Adipocyte (in vitro differentiated cells): Measurements from ENCODE around the gene TENM4.
A peak's percentile ranks its signal among the peaks of the same experiment; 100 is the strongest.

Source experiments
- DNase-seq: peaks from one replicate; pipeline ENCODE4 v3.0.0-alpha.2; 2015; ENCODE audit warnings: low read depth
- H3K27me3 ChIP-seq: replicated peaks from 2 replicates; pipeline ENCODE4 v1.7.0; 2013; ENCODE audit warnings: mild to moderate bottlenecking, low read length, moderate library complexity; ENCODE audit not compliant: control insufficient read depth, insufficient read depth
- H3K36me3 ChIP-seq: 2 replicates; pipeline ENCODE4 v1.7.0; 2013; ENCODE audit warnings: low read length, mild to moderate bottlenecking, moderate library complexity; ENCODE audit not compliant: control insufficient read depth, insufficient read depth, severe bottlenecking
- H3K4me1 ChIP-seq: 2 replicates; pipeline ENCODE4 v1.7.0; 2013; ENCODE audit warnings: mild to moderate bottlenecking, low read length, moderate library complexity; ENCODE audit not compliant: control insufficient read depth, insufficient read depth
- H3K4me3 ChIP-seq: 2 replicates; pipeline ENCODE4 v1.7.0; 2013; ENCODE audit warnings: mild to moderate bottlenecking, low read length, moderate library complexity
- H3K9ac ChIP-seq: 2 replicates; pipeline ENCODE4 v1.7.0; 2013; ENCODE audit warnings: mild to moderate bottlenecking, low read length, moderate library complexity
- H3K9me3 ChIP-seq: 2 replicates; pipeline ENCODE4 v1.7.0; 2013; ENCODE audit warnings: mild to moderate bottlenecking, low read length, moderate library complexity; ENCODE audit not compliant: control insufficient read depth

The TENM4 gene

GRCh38 chr11:79007771-79008402 is 432.9 kb downstream of the TENM4 start:
- H3K27me3 ChIP-seq, result no peaks in the 10 kb centered on the region
- no peaks in the 10 kb centered on the region for H3K4me1 ChIP-seq
- peaks cover 17% of the 10 kb centered on the region for H3K9me3 ChIP-seq
- H3K9ac ChIP-seq, result no peak overlapping the region
- no peak for DNase-seq
- H3K4me3 ChIP-seq, result no peak overlapping the region
- H3K36me3 ChIP-seq, result no peaks in the 10 kb centered on the region

- H3K9ac ChIP-seq, result no peak overlapping the region
- no peak for DNase-seq
- H3K27me3 ChIP-seq, result no peaks in the 10 kb centered on the region
- H3K4me1 ChIP-seq, result no peaks in the 10 kb centered on the region
- H3K4me3 ChIP-seq, result no peak overlapping the region
- no peaks in the 10 kb centered on the region for H3K36me3 ChIP-seq
- peaks cover 21% of the 10 kb centered on the region for H3K9me3 ChIP-seq
Observed at GRCh38 chr11:79006854-79007253, 434.0 kb downstream of the TENM4 start.

GRCh38 chr11:78996007-78996406 is 444.8 kb downstream of the TENM4 start:
- no peak overlapping the region for H3K9ac ChIP-seq
- no peaks in the 10 kb centered on the region for H3K27me3 ChIP-seq
- H3K4me3 ChIP-seq, result no peak overlapping the region
- no peak for DNase-seq
- H3K4me1 ChIP-seq, result no peaks in the 10 kb centered on the region
- H3K36me3 ChIP-seq, result no peaks in the 10 kb centered on the region
- H3K9me3 ChIP-seq, result peaks cover 11% of the 10 kb centered on the region

GRCh38 chr11:78995171-78995570 is 445.7 kb downstream of the TENM4 start:
- no peaks in the 10 kb centered on the region for H3K4me1 ChIP-seq
- H3K9me3 ChIP-seq, result peaks cover 9% of the 10 kb centered on the region
- no peak for DNase-seq
- H3K27me3 ChIP-seq, result no peaks in the 10 kb centered on the region
- H3K36me3 ChIP-seq, result no peaks in the 10 kb centered on the region
- H3K4me3 ChIP-seq, result no peak overlapping the region
- H3K9ac ChIP-seq, result no peak overlapping the region

- Histone ChIP-seq H3K36me3 (no peaks in the 10 kb centered on the region), H3K9me3 (no peaks in the 10 kb centered on the region), H3K27me3 (no peaks in the 10 kb centered on the region), H3K4me1 (no peaks in the 10 kb centered on the region), H3K9ac (no peak overlapping the region), H3K4me3 (no peak overlapping the region)
- no peak for DNase-seq
Observed at GRCh38 chr11:78993802-78994430, 446.9 kb downstream of the TENM4 start.

GRCh38 chr11:78991681-78992080 is 449.1 kb downstream of the TENM4 start:
- DNase-seq, result no peak
- H3K4me3 ChIP-seq, result no peak overlapping the region
- no peaks in the 10 kb centered on the region for H3K4me1 ChIP-seq
- peaks cover 4% of the 10 kb centered on the region for H3K9me3 ChIP-seq
- no peaks in the 10 kb centered on the region for H3K27me3 ChIP-seq
- no peak overlapping the region for H3K9ac ChIP-seq
- H3K36me3 ChIP-seq, result no peaks in the 10 kb centered on the region

GRCh38 chr11:78990261-78990660 is 450.6 kb downstream of the TENM4 start:
- peaks cover 4% of the 10 kb centered on the region for H3K9me3 ChIP-seq
- DNase-seq, result no peak
- H3K4me3 ChIP-seq, result no peak overlapping the region
- no peak overlapping the region for H3K9ac ChIP-seq
- H3K4me1 ChIP-seq, result no peaks in the 10 kb centered on the region
- no peaks in the 10 kb centered on the region for H3K36me3 ChIP-seq
- no peaks in the 10 kb centered on the region for H3K27me3 ChIP-seq

- Histone ChIP-seq H3K4me1 (no peaks in the 10 kb centered on the region), H3K27me3 (no peaks in the 10 kb centered on the region), H3K36me3 (no peaks in the 10 kb centered on the region), H3K9ac (no peak overlapping the region), H3K4me3 (no peak overlapping the region), H3K9me3 (peaks cover 4% of the 10 kb centered on the region)
- no peak for DNase-seq
Observed at GRCh38 chr11:78987748-78988147, 453.1 kb downstream of the TENM4 start.

GRCh38 chr11:78986305-78986704 is 454.5 kb downstream of the TENM4 start:
- Histone ChIP-seq H3K27me3 (no peaks in the 10 kb centered on the region), H3K36me3 (no peaks in the 10 kb centered on the region), H3K9me3 (peaks cover 4% of the 10 kb centered on the region), H3K4me3 (no peak overlapping the region), H3K4me1 (no peaks in the 10 kb centered on the region), H3K9ac (no peak overlapping the region)
- DNase-seq, result no peak

- DNase-seq, result no peak
- H3K27me3 ChIP-seq, result no peaks in the 10 kb centered on the region
- H3K9me3 ChIP-seq, result peaks cover 4% of the 10 kb centered on the region
- H3K9ac ChIP-seq, result no peak overlapping the region
- H3K36me3 ChIP-seq, result no peaks in the 10 kb centered on the region
- no peaks in the 10 kb centered on the region for H3K4me1 ChIP-seq
- H3K4me3 ChIP-seq, result no peak overlapping the region
Observed at GRCh38 chr11:78985663-78986062, 455.2 kb downstream of the TENM4 start.

- Histone ChIP-seq H3K4me1 (no peaks in the 10 kb centered on the region), H3K36me3 (no peaks in the 10 kb centered on the region), H3K9ac (no peak overlapping the region), H3K9me3 (no peaks in the 10 kb centered on the region), H3K4me3 (no peak overlapping the region), H3K27me3 (no peaks in the 10 kb centered on the region)
- peak; percentile 33 for DNase-seq
Observed at GRCh38 chr11:78982473-78982872, 458.4 kb downstream of the TENM4 start.

GRCh38 chr11:78981153-78981552 is 459.7 kb downstream of the TENM4 start:
- Histone ChIP-seq H3K27me3 (no peaks in the 10 kb centered on the region), H3K4me1 (no peaks in the 10 kb centered on the region), H3K36me3 (no peaks in the 10 kb centered on the region), H3K9ac (no peak overlapping the region), H3K9me3 (no peaks in the 10 kb centered on the region), H3K4me3 (no peak overlapping the region)
- DNase-seq, result no peak
